Astrocyte (in vitro differentiated cells and primary cell): ENCODE results near the gene CAPZA2. TPM values are rescaled to one million over a fixed set of nuclear protein-coding genes. Genes with fewer than 3 reads are reported as not detected.

ENCODE experiments used
- DNase-seq: peaks from one replicate; pipeline ENCODE4 v3.0.0-alpha.2; 2010; ENCODE audit warnings: low read depth
- FAIRE-seq: peaks from 2 replicates; lab custom pipeline; 2011; peaks lifted over from hg19 to GRCh38; lab: Jason Lieb, UNC
- H2AFZ ChIP-seq: 2 replicates; pipeline ENCODE4 v1.6.0; 2012; ENCODE audit warnings: low read depth, low read length, inconsistent platforms
- H3K27ac ChIP-seq: 2 replicates; pipeline ENCODE4 v1.5.1; 2011; ENCODE audit warnings: low read depth, low read length, inconsistent platforms
- H3K27me3 ChIP-seq: 2 replicates; pipeline ENCODE4 v1.6.0; 2011; ENCODE audit warnings: low read length, inconsistent platforms; ENCODE audit not compliant: insufficient read depth
- H3K36me3 ChIP-seq: 2 replicates; pipeline ENCODE4 v1.5.1; 2011; ENCODE audit warnings: low read length, inconsistent platforms; ENCODE audit not compliant: insufficient read depth
- H3K4me1 ChIP-seq: 2 replicates; pipeline ENCODE4 v1.5.1; 2011; ENCODE audit warnings: low read length, inconsistent platforms; ENCODE audit not compliant: insufficient read depth
- H3K4me2 ChIP-seq: 2 replicates; pipeline ENCODE4 v1.6.0; 2012; ENCODE audit warnings: low read length, inconsistent platforms
- H3K4me3 ChIP-seq: 2 replicates; pipeline ENCODE4 v1.5.1; 2011; ENCODE audit warnings: low read depth, mild to moderate bottlenecking, low read length, inconsistent platforms; ENCODE audit not compliant: insufficient read depth
- H3K79me2 ChIP-seq: 2 replicates; pipeline ENCODE4 v1.6.0; 2012; ENCODE audit warnings: mild to moderate bottlenecking, low read length, inconsistent platforms; ENCODE audit not compliant: insufficient read depth
- H3K9ac ChIP-seq: 2 replicates; pipeline ENCODE4 v1.6.0; 2012; ENCODE audit warnings: mild to moderate bottlenecking, low read length, inconsistent platforms
- H3K9me3 ChIP-seq: 2 replicates; pipeline ENCODE4 v1.5.1; 2012; ENCODE audit warnings: low read depth, mild to moderate bottlenecking, low read length, inconsistent platforms; ENCODE audit not compliant: insufficient read depth
- H4K20me1 ChIP-seq: 2 replicates; pipeline ENCODE4 v1.6.0; 2012; ENCODE audit warnings: low read length, inconsistent platforms; ENCODE audit not compliant: insufficient read depth
- H3K27ac Mint-ChIP-seq: one replicate; pipeline ENCODE4 v1.8.0; 2021; ENCODE audit warnings: mild to moderate bottlenecking, mixed read lengths; ENCODE audit not compliant: unreplicated experiment
- H3K27me3 Mint-ChIP-seq: one replicate; pipeline ENCODE4 v1.8.0; 2021; ENCODE audit warnings: low read depth, mixed read lengths; ENCODE audit not compliant: unreplicated experiment
- H3K36me3 Mint-ChIP-seq: one replicate; pipeline ENCODE4 v1.8.0; 2021; ENCODE audit warnings: low read depth, mixed read lengths; ENCODE audit not compliant: unreplicated experiment
- H3K4me1 Mint-ChIP-seq: one replicate; pipeline ENCODE4 v1.8.0; 2021; ENCODE audit warnings: low read depth, mixed read lengths; ENCODE audit not compliant: unreplicated experiment
- H3K4me3 Mint-ChIP-seq: one replicate; pipeline ENCODE4 v1.8.0; 2021; ENCODE audit warnings: mild to moderate bottlenecking, moderate library complexity, mixed read lengths; ENCODE audit not compliant: unreplicated experiment
- H3K9me3 Mint-ChIP-seq: one replicate; pipeline ENCODE4 v1.8.0; 2021; ENCODE audit warnings: mild to moderate bottlenecking, mixed read lengths; ENCODE audit not compliant: unreplicated experiment
- EZH2 ChIP-seq: IDR thresholded peaks from 2 replicates; pipeline ENCODE4 v1.6.1; 2012; ENCODE audit warnings: mild to moderate bottlenecking, low read length, inconsistent platforms; ENCODE audit not compliant: insufficient read depth
- total RNA-seq: library from RNA; stranded (reverse); gene quantifications from 2 replicates; pipeline ENCODE4 v1.2.1, GENCODE V29; 2021
- TF ChIP-seq, protein P1 (sequence below): IDR thresholded peaks from 2 replicates; pipeline ENCODE4 v1.5.1; 2011; ENCODE audit warnings: low read depth, mild to moderate bottlenecking, inconsistent platforms, low read length, moderate library complexity; ENCODE audit not compliant: insufficient read depth

CAPZA2 gene
- total RNA-seq, 1 donor from 2014 or later = 261 TPM

DNA sequence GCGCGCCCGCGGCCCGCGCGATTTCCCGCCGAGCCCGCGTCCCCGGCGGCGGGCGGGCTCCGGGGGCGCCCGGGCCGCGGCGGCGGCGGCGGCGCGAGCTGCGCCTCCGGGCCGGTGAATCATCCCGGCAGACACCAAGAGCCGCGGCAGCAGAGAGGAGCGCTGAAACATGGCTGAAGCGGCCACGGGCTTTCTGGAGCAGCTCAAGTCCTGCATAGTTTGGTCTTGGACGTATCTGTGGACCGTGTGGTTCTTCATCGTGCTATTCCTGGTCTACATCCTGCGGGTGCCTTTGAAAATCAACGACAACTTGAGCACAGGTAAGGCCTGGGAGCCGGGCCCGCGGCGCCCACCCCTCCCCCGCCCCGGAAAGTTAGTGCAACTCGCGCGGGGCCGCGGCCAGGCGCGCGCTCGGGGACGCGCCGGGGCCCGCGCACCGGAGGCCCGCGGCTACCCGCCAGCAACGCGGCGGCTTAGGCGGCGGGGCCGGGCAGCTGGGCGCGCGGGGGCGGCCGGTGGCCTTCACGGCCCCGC lies 91.1 kb downstream of the CAPZA2 start, which contains the start of gene ST7:
TSS of gene ST7 (plus strand) at position 130 of the 534 bp plus-strand sequence. CDS start at position 170, 40 bp downstream.
- Histone ChIP-seq H3K4me2 (peak within 1 kb of the TSS; percentile 97), H3K4me3 (peak within 1 kb of the TSS; percentile 82), H3K27me3 (no peaks in the 10 kb centered on the region), H3K27ac (peak within 1 kb of the TSS; percentile 97), H3K9ac (peak within 1 kb of the TSS; percentile 99), H3K79me2 (peaks cover 45% of the 10 kb centered on the region), H3K9me3 (no peaks in the 10 kb centered on the region), H4K20me1 (peaks cover 11% of the 10 kb centered on the region), H3K4me1 (peaks cover 19% of the 10 kb centered on the region), H3K36me3 (no peaks in the 10 kb centered on the region), H2AFZ (peak within 1 kb of the TSS; percentile 88)
- Mint-ChIP-seq H3K9me3 (no peaks in the 10 kb centered on the region), H3K36me3 (no peaks in the 10 kb centered on the region), H3K4me1 (peaks cover 22% of the 10 kb centered on the region), H3K27me3 (no peaks in the 10 kb centered on the region), H3K4me3 (peak within 1 kb of the TSS; percentile 96), H3K27ac (peak within 1 kb of the TSS; percentile 99)
- no peak for TF ChIP-seq EZH2
- TF ChIP-seq, protein P1, sequence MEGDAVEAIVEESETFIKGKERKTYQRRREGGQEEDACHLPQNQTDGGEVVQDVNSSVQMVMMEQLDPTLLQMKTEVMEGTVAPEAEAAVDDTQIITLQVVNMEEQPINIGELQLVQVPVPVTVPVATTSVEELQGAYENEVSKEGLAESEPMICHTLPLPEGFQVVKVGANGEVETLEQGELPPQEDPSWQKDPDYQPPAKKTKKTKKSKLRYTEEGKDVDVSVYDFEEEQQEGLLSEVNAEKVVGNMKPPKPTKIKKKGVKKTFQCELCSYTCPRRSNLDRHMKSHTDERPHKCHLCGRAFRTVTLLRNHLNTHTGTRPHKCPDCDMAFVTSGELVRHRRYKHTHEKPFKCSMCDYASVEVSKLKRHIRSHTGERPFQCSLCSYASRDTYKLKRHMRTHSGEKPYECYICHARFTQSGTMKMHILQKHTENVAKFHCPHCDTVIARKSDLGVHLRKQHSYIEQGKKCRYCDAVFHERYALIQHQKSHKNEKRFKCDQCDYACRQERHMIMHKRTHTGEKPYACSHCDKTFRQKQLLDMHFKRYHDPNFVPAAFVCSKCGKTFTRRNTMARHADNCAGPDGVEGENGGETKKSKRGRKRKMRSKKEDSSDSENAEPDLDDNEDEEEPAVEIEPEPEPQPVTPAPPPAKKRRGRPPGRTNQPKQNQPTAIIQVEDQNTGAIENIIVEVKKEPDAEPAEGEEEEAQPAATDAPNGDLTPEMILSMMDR = no peak
- peak; percentile 60 for DNase-seq
- no peak for FAIRE-seq

DNA sequence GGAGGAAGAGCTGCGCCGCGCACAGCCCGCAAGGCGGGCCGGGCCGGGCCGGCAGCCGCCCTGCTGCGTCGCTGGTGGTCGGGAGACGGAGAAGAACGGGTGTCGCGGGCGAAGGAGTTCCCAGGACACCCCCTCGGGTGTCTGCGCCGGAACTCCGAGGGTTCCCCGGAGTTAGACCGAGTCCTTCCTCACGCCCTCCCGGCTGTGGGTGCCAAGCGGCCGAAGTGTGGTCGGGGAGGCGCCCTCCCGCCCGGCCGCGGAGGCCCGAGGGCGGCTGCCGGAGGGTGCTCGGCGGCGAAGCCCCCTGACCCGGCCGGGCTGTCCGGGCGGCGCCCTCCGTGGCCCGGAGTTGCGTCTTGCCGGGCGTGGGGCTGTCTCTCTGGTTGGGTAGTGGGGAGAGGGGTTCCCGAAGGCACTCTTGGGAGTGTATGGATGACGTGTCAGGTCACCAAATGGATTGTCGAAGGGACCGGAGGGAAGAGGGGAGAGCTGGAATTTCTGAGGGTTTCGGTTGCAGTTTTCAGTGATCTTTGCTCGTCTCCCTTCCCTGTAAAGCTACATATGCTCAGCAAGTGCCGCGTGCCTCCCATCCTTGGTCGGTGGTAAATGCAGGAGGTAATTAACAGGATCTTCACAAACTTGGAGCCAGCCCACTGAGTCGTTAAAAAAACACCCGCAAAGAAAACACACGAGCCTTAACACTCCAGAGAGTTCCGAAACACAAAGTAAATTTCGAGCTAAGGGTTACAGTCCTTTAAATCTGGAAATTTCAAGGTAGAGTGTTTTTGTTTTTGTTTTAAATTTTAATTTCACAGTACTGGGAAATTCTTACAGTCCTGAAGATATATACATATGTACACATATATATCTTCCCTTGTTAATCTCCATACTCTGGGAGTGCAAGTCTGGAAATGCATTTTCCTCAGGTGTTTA lies 91.8 kb downstream of the CAPZA2 start:
- Mint-ChIP-seq H3K4me1 (peaks cover 22% of the 10 kb centered on the region), H3K27me3 (no peaks in the 10 kb centered on the region), H3K4me3 (peak overlapping the region; percentile 96), H3K9me3 (no peaks in the 10 kb centered on the region), H3K27ac (peak overlapping the region; percentile 99), H3K36me3 (no peaks in the 10 kb centered on the region)
- Histone ChIP-seq H3K27me3 (no peaks in the 10 kb centered on the region), H3K9ac (peak overlapping the region; percentile 99), H3K4me1 (peaks cover 19% of the 10 kb centered on the region), H3K9me3 (no peaks in the 10 kb centered on the region), H3K36me3 (no peaks in the 10 kb centered on the region), H2AFZ (peak overlapping the region; percentile 62), H3K4me2 (peak overlapping the region; percentile 97), H4K20me1 (peaks cover 11% of the 10 kb centered on the region), H3K27ac (peak overlapping the region; percentile 97), H3K79me2 (peaks cover 48% of the 10 kb centered on the region), H3K4me3 (peak overlapping the region; percentile 82)
- DNase-seq = peak; percentile 79
- no peak for TF ChIP-seq EZH2
- TF ChIP-seq, protein P1 = no peak
- FAIRE-seq = no peak
